Measurements from ENCODE around the gene OR10W1. TPM values are rescaled to one million over a fixed set of nuclear protein-coding genes. Genes with fewer than 3 reads are reported as not detected.

OR10W1 gene
- total RNA-seq, 4 donors from 2014 or later, result not detected

DNA sequence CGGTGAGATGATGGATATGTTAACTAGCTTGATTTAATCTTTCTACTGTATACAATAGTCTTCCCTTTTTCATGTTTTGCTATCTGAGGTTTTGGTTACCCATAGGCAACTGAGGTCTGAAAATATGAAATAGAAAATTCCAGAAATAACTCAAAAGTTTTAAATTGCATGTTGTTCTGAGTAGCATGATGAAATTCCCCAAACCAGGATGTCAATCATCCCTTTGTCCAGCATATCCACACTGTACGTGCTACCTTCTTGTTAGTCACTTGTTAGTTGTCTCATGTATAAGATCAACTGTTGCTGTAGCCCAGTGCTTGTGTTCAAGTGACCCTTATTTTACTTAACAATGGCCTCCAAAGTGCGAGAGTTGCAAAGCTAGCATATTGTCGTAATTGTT, 21.2 kb upstream of the OR10W1 start:
- DNase-seq, result no peak
- no peaks in the 10 kb centered on the region for H3K9me3 ChIP-seq
- no peaks in the 10 kb centered on the region for H3K36me3 ChIP-seq
- in situ Hi-C loops (cut with MboI; ENCODE audit: low pct_ligation_motif_present in 1 of 4, low pct_unique_long_range_greater_than_20kb in 1 of 4, low sequenced_read_pairs in 3 of 4), result loop anchor here in 1 of 4 donors (25.0 kb wide), 1 partner anchor 477 kb away; no protein-coding TSS in a partner anchor
- TF ChIP-seq EP300 (IDR thresholded peaks at IDR 0.05; ENCODE audit: low read depth) (no peak), POLR2A (IDR thresholded peaks at IDR 0.05) (no peak)
- no peak overlapping the region for H3K4me3 ChIP-seq
- no peaks in the 10 kb centered on the region for H3K27me3 ChIP-seq
- intact Hi-C loops (cut with DNase I; ENCODE audit: low total_unique reads), result no loop called here
- H3K4me1 ChIP-seq, result peaks cover 0 to 9% (median 0%) of the 10 kb centered on the region in 4 donors
- H3K27ac ChIP-seq, result no peak overlapping the region
- WGBS, 2 donors (ENCODE audit: low coverage in 1 of 2), result 60 to 81% methylated on average over 4 of the region's 4 CpGs

DNA sequence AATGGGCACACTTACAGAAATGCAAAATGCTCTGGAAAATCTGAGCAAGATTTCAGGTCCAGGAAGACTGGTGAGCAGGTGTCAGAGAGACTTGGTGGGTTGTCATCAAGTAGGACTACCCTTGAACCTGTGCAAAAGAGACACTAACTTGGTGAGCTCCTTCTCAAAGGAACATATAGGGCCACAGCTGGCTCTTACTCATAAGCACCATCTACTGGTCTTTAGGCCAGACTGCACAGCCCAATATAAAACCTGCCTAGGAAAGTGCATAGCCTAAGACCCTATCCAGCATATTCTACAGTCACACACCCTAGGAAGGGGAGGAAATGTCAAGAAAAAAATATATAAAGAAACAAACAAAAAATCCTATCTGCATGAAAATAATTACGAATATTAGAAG, 18.2 kb upstream of the OR10W1 start:
- peak; percentile 26 for DNase-seq
- H3K4me3 ChIP-seq, result no peak overlapping the region
- no peaks in the 10 kb centered on the region for H3K36me3 ChIP-seq
- in situ Hi-C loops (cut with MboI; ENCODE audit: low pct_ligation_motif_present in 1 of 4, low pct_unique_long_range_greater_than_20kb in 1 of 4, low sequenced_read_pairs in 3 of 4), result loop anchor here in 1 of 4 donors (25.0 kb wide), 1 partner anchor 474 kb away; no protein-coding TSS in a partner anchor
- H3K4me1 ChIP-seq, result peaks cover 0 to 9% (median 0%) of the 10 kb centered on the region in 4 donors
- H3K27ac ChIP-seq, result no peak overlapping the region
- H3K27me3 ChIP-seq, result no peaks in the 10 kb centered on the region
- intact Hi-C loops (cut with DNase I; ENCODE audit: low total_unique reads), result no loop called here
- TF ChIP-seq POLR2AphosphoS5 (IDR thresholded peaks at IDR 0.05), result no peak
- TF ChIP-seq, protein P1, sequence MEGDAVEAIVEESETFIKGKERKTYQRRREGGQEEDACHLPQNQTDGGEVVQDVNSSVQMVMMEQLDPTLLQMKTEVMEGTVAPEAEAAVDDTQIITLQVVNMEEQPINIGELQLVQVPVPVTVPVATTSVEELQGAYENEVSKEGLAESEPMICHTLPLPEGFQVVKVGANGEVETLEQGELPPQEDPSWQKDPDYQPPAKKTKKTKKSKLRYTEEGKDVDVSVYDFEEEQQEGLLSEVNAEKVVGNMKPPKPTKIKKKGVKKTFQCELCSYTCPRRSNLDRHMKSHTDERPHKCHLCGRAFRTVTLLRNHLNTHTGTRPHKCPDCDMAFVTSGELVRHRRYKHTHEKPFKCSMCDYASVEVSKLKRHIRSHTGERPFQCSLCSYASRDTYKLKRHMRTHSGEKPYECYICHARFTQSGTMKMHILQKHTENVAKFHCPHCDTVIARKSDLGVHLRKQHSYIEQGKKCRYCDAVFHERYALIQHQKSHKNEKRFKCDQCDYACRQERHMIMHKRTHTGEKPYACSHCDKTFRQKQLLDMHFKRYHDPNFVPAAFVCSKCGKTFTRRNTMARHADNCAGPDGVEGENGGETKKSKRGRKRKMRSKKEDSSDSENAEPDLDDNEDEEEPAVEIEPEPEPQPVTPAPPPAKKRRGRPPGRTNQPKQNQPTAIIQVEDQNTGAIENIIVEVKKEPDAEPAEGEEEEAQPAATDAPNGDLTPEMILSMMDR (IDR thresholded peaks at IDR 0.05), result peak; percentile 45 to 73 (median 65)
- H3K9me3 ChIP-seq, result no peaks in the 10 kb centered on the region
- 20 to 24% methylated on average over 1 of the region's 1 CpG for WGBS, 2 donors (ENCODE audit: low coverage in 1 of 2)

DNA sequence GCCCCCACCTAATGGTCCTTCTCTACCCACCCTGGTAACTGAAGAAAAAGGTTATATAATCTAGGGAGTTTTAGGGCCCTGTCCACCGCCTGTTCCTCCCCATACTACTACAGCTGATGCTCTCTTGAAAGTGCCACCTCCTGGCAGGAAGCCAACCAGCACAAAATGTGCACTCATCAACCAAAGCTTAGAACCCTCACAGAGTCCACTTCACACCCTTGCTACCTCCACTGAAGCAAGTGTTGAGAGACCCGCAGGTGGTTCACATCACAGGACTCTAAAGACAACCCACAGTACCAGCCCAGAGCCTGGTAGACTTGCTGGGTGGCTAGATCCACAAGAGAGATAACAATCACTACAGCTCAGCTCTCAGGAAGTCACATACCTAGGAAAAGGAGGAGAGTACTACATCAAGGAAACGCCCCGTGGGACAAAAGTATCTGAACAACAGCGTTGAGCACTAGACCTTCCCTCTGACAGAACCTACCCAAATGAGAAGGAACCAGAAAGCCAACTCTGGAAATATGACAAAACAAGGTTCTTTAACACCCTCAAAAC, 17.5 kb upstream of the OR10W1 start:
- Histone ChIP-seq H3K4me1 (peaks cover 0 to 9% (median 0%) of the 10 kb centered on the region in 4 donors), H3K9me3 (no peaks in the 10 kb centered on the region), H3K4me3 (no peak overlapping the region), H3K27me3 (no peaks in the 10 kb centered on the region), H3K27ac (no peak overlapping the region), H3K36me3 (no peaks in the 10 kb centered on the region)
- DNase-seq, result no peak
- TF ChIP-seq POLR2AphosphoS5 (IDR thresholded peaks at IDR 0.05) (no peak), POLR2A (IDR thresholded peaks at IDR 0.05) (no peak), EP300 (IDR thresholded peaks at IDR 0.05; ENCODE audit: low read depth) (no peak)
- TF ChIP-seq, protein P1 (IDR thresholded peaks at IDR 0.05), result no peak
- intact Hi-C loops (cut with DNase I; ENCODE audit: low total_unique reads) (no loop called here), in situ Hi-C loops (cut with MboI; ENCODE audit: low pct_ligation_motif_present in 1 of 4, low pct_unique_long_range_greater_than_20kb in 1 of 4, low sequenced_read_pairs in 3 of 4) (loop anchor here in 1 of 4 donors (25.0 kb wide), 1 partner anchor 473 kb away; no protein-coding TSS in a partner anchor)
- 30 to 73% methylated on average over 3 to 5 of the region's 5 CpGs for WGBS, 2 donors (ENCODE audit: low coverage in 1 of 2)

DNA sequence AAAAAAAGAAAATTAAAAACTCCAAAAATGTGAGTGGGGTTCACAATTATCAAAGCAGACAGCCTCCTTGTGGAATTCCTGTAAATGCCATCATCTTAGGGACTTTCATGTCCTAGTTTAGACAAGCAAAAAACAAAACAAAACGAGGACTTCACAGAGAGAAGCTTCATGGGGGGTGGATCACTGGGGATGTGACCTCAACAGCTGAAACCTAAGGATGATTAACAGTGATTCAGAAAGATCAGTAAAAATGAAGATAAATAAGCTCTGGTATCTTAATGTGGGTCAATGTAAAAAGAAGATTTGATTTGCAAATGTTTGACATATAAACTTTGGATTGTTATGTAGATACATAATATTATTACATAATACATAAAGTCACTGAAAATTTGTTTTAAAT, 8.1 kb upstream of the OR10W1 start:
- no peaks in the 10 kb centered on the region for H3K9me3 ChIP-seq
- no peaks in the 10 kb centered on the region for H3K36me3 ChIP-seq
- no peak for DNase-seq
- H3K27me3 ChIP-seq, result no peaks in the 10 kb centered on the region
- H3K4me1 ChIP-seq, result peaks cover 0 to 4% (median 2%) of the 10 kb centered on the region in 4 donors
- 57 to 80% methylated on average over 1 of the region's 1 CpG for WGBS, 2 donors (ENCODE audit: low coverage in 1 of 2)
- in situ Hi-C loops (cut with MboI; ENCODE audit: low pct_ligation_motif_present in 1 of 4, low pct_unique_long_range_greater_than_20kb in 1 of 4, low sequenced_read_pairs in 3 of 4), result loop anchor here in 1 of 4 donors (25.0 kb wide), 1 partner anchor 464 kb away; no protein-coding TSS in a partner anchor
- H3K27ac ChIP-seq, result no peak overlapping the region
- no peak overlapping the region for H3K4me3 ChIP-seq
- TF ChIP-seq, protein P1 (IDR thresholded peaks at IDR 0.05), result no peak
- TF ChIP-seq POLR2A (IDR thresholded peaks at IDR 0.05) (no peak), POLR2AphosphoS5 (IDR thresholded peaks at IDR 0.05) (no peak), EP300 (IDR thresholded peaks at IDR 0.05; ENCODE audit: low read depth) (no peak)
- intact Hi-C loops (cut with DNase I; ENCODE audit: low total_unique reads), result no loop called here

Measured in transverse colon (tissue), 4 donors.